Measurements from ENCODE around the gene CNOT4. TPM values are rescaled to one million over a fixed set of nuclear protein-coding genes. Genes with fewer than 3 reads are reported as not detected.

The CNOT4 gene
- total RNA-seq, 1 experiment from 2014 or later = 9.7 TPM

DNA sequence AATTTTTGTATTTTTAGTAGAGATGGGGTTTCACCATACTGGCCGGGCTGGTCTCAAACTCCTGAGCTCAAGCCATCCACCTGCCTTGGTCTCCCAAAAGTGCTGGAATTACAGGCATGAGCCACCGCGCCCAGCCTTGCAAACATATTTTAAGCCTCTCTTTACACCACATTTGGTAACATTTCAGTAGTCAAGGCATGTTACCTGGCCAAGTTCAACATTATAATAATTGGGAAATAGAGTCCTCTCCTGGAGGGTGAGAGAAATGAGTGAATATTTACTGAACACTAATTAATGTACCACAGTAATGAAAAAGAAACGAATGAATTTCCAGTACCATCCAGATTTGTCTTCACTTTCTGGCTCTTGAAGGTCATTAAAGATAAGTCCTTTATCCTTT is 10.0 kb upstream of the CNOT4 start:
- Histone ChIP-seq H2AFZ (ENCODE audit: low read length) (no peak overlapping the region), H3F3A (ENCODE audit: low read length, unreplicated experiment) (no peaks in the 10 kb centered on the region), H3K27ac (ENCODE audit: low read length) (no peak overlapping the region), H4K20me1 (ENCODE audit: low read length) (no peaks in the 10 kb centered on the region), H3K4me2 (ENCODE audit: low read length) (no peak overlapping the region), H3K4me1 (ENCODE audit: insufficient read depth, low read length) (no peaks in the 10 kb centered on the region), H3K9me2 (replicated peaks; ENCODE audit: low read length) (no peaks in the 10 kb centered on the region), H3K4me3 (ENCODE audit: low read length) (no peak overlapping the region), H3K79me2 (ENCODE audit: low read length) (no peaks in the 10 kb centered on the region), H3K9me3 (ENCODE audit: low read length) (no peaks in the 10 kb centered on the region), H3K27me3 (ENCODE audit: low read length) (no peaks in the 10 kb centered on the region), H3K9ac (ENCODE audit: low read length) (no peak overlapping the region), H3K36me3 (ENCODE audit: low read depth, low read length) (no peaks in the 10 kb centered on the region)
- ChIA-PET CTCF (no interaction called here), POLR2A (ENCODE audit: unreplicated experiment) (interaction anchor here (0.6 kb wide), 1 partner anchor 102 kb away, joined by 7 read pairs; no protein-coding TSS in a partner anchor)
- TF ChIP-seq EZH2 (IDR thresholded peaks at IDR 0.05; ENCODE audit: low read length, unreplicated experiment) = no peak
- no peak for TF ChIP-seq EZH2phosphoT487 (IDR thresholded peaks at IDR 0.05; ENCODE audit: borderline replicate concordance, low read length)
- TF ChIP-seq, protein P1, sequence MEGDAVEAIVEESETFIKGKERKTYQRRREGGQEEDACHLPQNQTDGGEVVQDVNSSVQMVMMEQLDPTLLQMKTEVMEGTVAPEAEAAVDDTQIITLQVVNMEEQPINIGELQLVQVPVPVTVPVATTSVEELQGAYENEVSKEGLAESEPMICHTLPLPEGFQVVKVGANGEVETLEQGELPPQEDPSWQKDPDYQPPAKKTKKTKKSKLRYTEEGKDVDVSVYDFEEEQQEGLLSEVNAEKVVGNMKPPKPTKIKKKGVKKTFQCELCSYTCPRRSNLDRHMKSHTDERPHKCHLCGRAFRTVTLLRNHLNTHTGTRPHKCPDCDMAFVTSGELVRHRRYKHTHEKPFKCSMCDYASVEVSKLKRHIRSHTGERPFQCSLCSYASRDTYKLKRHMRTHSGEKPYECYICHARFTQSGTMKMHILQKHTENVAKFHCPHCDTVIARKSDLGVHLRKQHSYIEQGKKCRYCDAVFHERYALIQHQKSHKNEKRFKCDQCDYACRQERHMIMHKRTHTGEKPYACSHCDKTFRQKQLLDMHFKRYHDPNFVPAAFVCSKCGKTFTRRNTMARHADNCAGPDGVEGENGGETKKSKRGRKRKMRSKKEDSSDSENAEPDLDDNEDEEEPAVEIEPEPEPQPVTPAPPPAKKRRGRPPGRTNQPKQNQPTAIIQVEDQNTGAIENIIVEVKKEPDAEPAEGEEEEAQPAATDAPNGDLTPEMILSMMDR (conservative IDR thresholded peaks at IDR 0.05; ENCODE audit: low read depth, low read length) = no peak
- intact Hi-C loops (cut with micrococcal nuclease) = no loop called here
- ATAC-seq (no peak), DNase-seq (no peak)
- no TSS peak for BruUV-seq (replicated peaks)

DNA sequence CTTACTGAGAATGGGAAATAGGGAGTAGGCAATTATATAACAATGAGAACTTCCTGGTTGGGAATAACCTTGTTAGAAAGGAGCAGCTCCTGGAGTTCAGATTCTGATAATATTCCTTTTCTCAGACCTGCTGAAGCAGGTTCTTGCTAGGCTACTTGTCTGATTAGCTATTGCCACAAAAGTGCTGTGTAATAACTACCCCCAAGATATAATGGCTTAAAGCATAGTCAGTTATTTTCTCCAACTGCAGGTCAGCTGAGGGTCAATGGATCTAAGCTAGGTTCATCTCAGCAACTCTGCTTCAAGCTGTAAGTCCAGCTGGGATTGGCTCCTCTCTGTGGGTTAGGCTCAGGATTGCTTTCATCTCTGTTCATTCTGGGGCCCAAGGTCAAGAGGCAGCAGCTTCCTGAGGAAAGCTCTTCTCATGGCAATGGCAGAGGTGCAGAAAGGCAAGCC is 9.4 kb upstream of the CNOT4 start:
- no peaks in the 10 kb centered on the region for H3K36me3 ChIP-seq (ENCODE audit: low read depth, low read length)
- no peak for DNase-seq
- no peaks in the 10 kb centered on the region for H3K4me1 ChIP-seq (ENCODE audit: insufficient read depth, low read length)
- ChIA-PET CTCF (no interaction called here), POLR2A (ENCODE audit: unreplicated experiment) (interaction anchor here (0.6 kb wide), 1 partner anchor 10 kb away, joined by 5 read pairs; no protein-coding TSS in a partner anchor)
- H3K9me3 ChIP-seq (ENCODE audit: low read length) = no peaks in the 10 kb centered on the region
- ATAC-seq = no peak
- no peak overlapping the region for H3K4me3 ChIP-seq (ENCODE audit: low read length)
- no peak overlapping the region for H3K4me2 ChIP-seq (ENCODE audit: low read length)
- no peak overlapping the region for H3K9ac ChIP-seq (ENCODE audit: low read length)
- H4K20me1 ChIP-seq (ENCODE audit: low read length) = no peaks in the 10 kb centered on the region
- no peaks in the 10 kb centered on the region for H3F3A ChIP-seq (ENCODE audit: low read length, unreplicated experiment)
- H2AFZ ChIP-seq (ENCODE audit: low read length) = no peak overlapping the region
- H3K27me3 ChIP-seq (ENCODE audit: low read length) = no peaks in the 10 kb centered on the region
- H3K9me2 ChIP-seq (replicated peaks; ENCODE audit: low read length) = no peaks in the 10 kb centered on the region
- no peak overlapping the region for H3K27ac ChIP-seq (ENCODE audit: low read length)
- intact Hi-C loops (cut with micrococcal nuclease) = no loop called here
- no peaks in the 10 kb centered on the region for H3K79me2 ChIP-seq (ENCODE audit: low read length)
- no TSS peak for BruUV-seq (replicated peaks)
- TF ChIP-seq EZH2phosphoT487 (IDR thresholded peaks at IDR 0.05; ENCODE audit: borderline replicate concordance, low read length) (no peak), EZH2 (IDR thresholded peaks at IDR 0.05; ENCODE audit: low read length, unreplicated experiment) (no peak)
- TF ChIP-seq, protein P1 (conservative IDR thresholded peaks at IDR 0.05; ENCODE audit: low read depth, low read length) = no peak

DNA sequence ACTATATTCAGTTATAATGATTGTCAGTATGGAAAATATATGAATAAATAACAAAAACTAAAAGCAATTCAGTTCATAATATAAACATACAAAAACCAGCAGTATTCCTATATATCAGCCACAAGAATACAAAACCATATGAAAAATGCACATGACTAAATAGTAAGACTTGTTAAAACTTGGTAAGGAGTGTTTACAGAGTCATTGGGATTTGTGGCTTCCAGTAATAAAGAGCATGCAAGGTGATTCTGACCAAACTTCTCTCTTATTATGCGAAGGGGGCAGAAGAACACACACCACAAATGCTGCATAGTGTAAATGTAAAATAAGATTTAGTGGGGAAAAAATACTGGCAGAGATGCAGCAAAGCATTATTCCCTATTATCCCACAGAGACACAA is 8.8 kb upstream of the CNOT4 start:
- Histone ChIP-seq H3K79me2 (ENCODE audit: low read length) (no peaks in the 10 kb centered on the region), H2AFZ (ENCODE audit: low read length) (no peak overlapping the region), H3K27me3 (ENCODE audit: low read length) (no peaks in the 10 kb centered on the region), H3K9me2 (replicated peaks; ENCODE audit: low read length) (no peaks in the 10 kb centered on the region), H3F3A (ENCODE audit: low read length, unreplicated experiment) (no peaks in the 10 kb centered on the region), H3K4me3 (ENCODE audit: low read length) (no peak overlapping the region), H3K4me2 (ENCODE audit: low read length) (no peak overlapping the region), H4K20me1 (ENCODE audit: low read length) (no peaks in the 10 kb centered on the region), H3K27ac (ENCODE audit: low read length) (no peak overlapping the region), H3K4me1 (ENCODE audit: insufficient read depth, low read length) (peaks cover 1% of the 10 kb centered on the region; the same call in 1 of the 2 replicates), H3K9ac (ENCODE audit: low read length) (no peak overlapping the region), H3K36me3 (ENCODE audit: low read depth, low read length) (no peaks in the 10 kb centered on the region), H3K9me3 (ENCODE audit: low read length) (no peaks in the 10 kb centered on the region)
- ChIA-PET CTCF (no interaction called here), POLR2A (ENCODE audit: unreplicated experiment) (no interaction called here)
- ATAC-seq (no peak), DNase-seq (no peak)
- no TSS peak for BruUV-seq (replicated peaks)
- intact Hi-C loops (cut with micrococcal nuclease) = no loop called here
- no peak for TF ChIP-seq EZH2 (IDR thresholded peaks at IDR 0.05; ENCODE audit: low read length, unreplicated experiment)
- no peak for TF ChIP-seq EZH2phosphoT487 (IDR thresholded peaks at IDR 0.05; ENCODE audit: borderline replicate concordance, low read length)
- TF ChIP-seq, protein P1 (conservative IDR thresholded peaks at IDR 0.05; ENCODE audit: low read depth, low read length) = no peak
